Neuronal stem cell (in vitro differentiated cells): ENCODE data around the gene TMEM198.
A peak's percentile ranks its signal among the peaks of the same experiment; 100 is the strongest.

Experiments
- DNase-seq: peaks from one replicate; pipeline ENCODE4 v3.0.0-alpha.2; 2013; ENCODE audit warnings: low spot score
- H2AFZ ChIP-seq: one replicate; pipeline ENCODE4 v1.6.1; 2013; ENCODE audit warnings: mild to moderate bottlenecking, low read length, inconsistent platforms
- H2AK5ac ChIP-seq: 2 replicates; pipeline ENCODE4 v1.6.1; 2013; ENCODE audit warnings: low read depth, mild to moderate bottlenecking, inconsistent platforms, low read length, moderate library complexity, mixed read lengths
- H2BK120ac ChIP-seq: 2 replicates; pipeline ENCODE4 v1.6.1; 2013; ENCODE audit warnings: low read depth, mild to moderate bottlenecking, inconsistent platforms, low read length, moderate library complexity, mixed read lengths
- H2BK12ac ChIP-seq: one replicate; pipeline ENCODE4 v1.6.1; 2013; ENCODE audit warnings: low read length, inconsistent platforms
- H2BK15ac ChIP-seq: 2 replicates; pipeline ENCODE4 v1.6.1; 2013; ENCODE audit warnings: mild to moderate bottlenecking, low read length, inconsistent platforms, mixed read lengths
- H2BK5ac ChIP-seq: one replicate; pipeline ENCODE4 v1.6.1; 2013; ENCODE audit warnings: inconsistent platforms, mild to moderate bottlenecking, low read length, moderate library complexity
- H3K14ac ChIP-seq: one replicate; pipeline ENCODE4 v1.6.1; 2013; ENCODE audit warnings: low read length, inconsistent platforms
- H3K18ac ChIP-seq: 2 replicates; pipeline ENCODE4 v1.6.1; 2013; ENCODE audit warnings: low read length, inconsistent platforms
- H3K23ac ChIP-seq: 2 replicates; pipeline ENCODE4 v1.6.1; 2013; ENCODE audit warnings: low read depth, mild to moderate bottlenecking, mixed read lengths, low read length, inconsistent platforms; ENCODE audit not compliant: poor library complexity
- H3K27ac ChIP-seq: replicated peaks from 3 replicates; pipeline ENCODE4 v1.5.1; 2013; ENCODE audit warnings: low read length, inconsistent platforms
- H3K27me3 ChIP-seq, 3 experiments: 2 replicates each; pipeline ENCODE4 v1.6.1; 2013; ENCODE audit warnings: low read length in 3 of 3, mild to moderate bottlenecking in 2 of 3, inconsistent platforms in 1 of 3, low read depth in 1 of 3, mixed read lengths in 1 of 3, moderate library complexity in 1 of 3; ENCODE audit not compliant: control insufficient read depth in 3 of 3, insufficient read depth in 3 of 3
- H3K36me3 ChIP-seq, 2 donors: replicated peaks in 1 of 2; 2 replicates each; pipeline ENCODE4 v1.6.1; 2013; ENCODE audit warnings: low read length in 2 of 2; ENCODE audit not compliant: control insufficient read depth in 2 of 2, insufficient read depth in 2 of 2
- H3K4ac ChIP-seq: 2 replicates; pipeline ENCODE4 v1.6.1; 2013; ENCODE audit warnings: inconsistent platforms, mild to moderate bottlenecking, low read length, moderate library complexity
- H3K4me1 ChIP-seq, 2 donors: 1 replicate in 1 of 2; 2 replicates in 1 of 2; pipeline ENCODE4 v1.6.1; 2013; ENCODE audit warnings: low read length in 2 of 2, low read depth in 1 of 2; ENCODE audit not compliant: control insufficient read depth in 2 of 2, insufficient read depth in 1 of 2
- H3K4me2 ChIP-seq: one replicate; pipeline ENCODE4 v1.6.1; 2013; ENCODE audit warnings: mild to moderate bottlenecking, low read length, inconsistent platforms; ENCODE audit not compliant: insufficient read depth, poor library complexity, severe bottlenecking
- H3K4me3 ChIP-seq, 2 donors: 2 replicates each; pipeline ENCODE4 v1.5.1; 2013; ENCODE audit warnings: low read length in 2 of 2, mild to moderate bottlenecking in 2 of 2, inconsistent platforms in 1 of 2, moderate library complexity in 1 of 2
- H3K79me1 ChIP-seq: one replicate; pipeline ENCODE4 v1.6.1; 2013; ENCODE audit warnings: low read depth, mild to moderate bottlenecking, inconsistent platforms, low read length, moderate library complexity
- H3K9ac ChIP-seq: one replicate; pipeline ENCODE4 v1.6.1; 2013; ENCODE audit warnings: mild to moderate bottlenecking, low read depth, low read length, inconsistent platforms; ENCODE audit not compliant: poor library complexity
- H3K9me3 ChIP-seq, 2 donors: replicated peaks in 1 of 2; 2 replicates each; pipeline versions ENCODE3 to v1.6.1; 2013; ENCODE audit warnings: low read length in 2 of 2, mild to moderate bottlenecking in 2 of 2, inconsistent platforms in 1 of 2, low read depth in 1 of 2, mixed read lengths in 1 of 2, moderate library complexity in 1 of 2; ENCODE audit not compliant: control insufficient read depth in 2 of 2, insufficient read depth in 1 of 2
- H4K8ac ChIP-seq: one replicate; pipeline ENCODE4 v1.6.1; 2013; ENCODE audit warnings: low read depth, mild to moderate bottlenecking, inconsistent platforms, low read length, moderate library complexity
- H4K91ac ChIP-seq: one replicate; pipeline ENCODE4 v1.6.1; 2013; ENCODE audit warnings: low read length, low read depth, mild to moderate bottlenecking, inconsistent platforms; ENCODE audit not compliant: poor library complexity
- WGBS, 2 donors: extraction: QIAGEN DNeasy Blood & Tissue Kit; methylation state at CpG; one replicate each; pipeline ENCODE4 v1.1.7; 2013; ENCODE audit warnings: missing lambda C conversion rate in 2 of 2, mixed read lengths in 1 of 2; ENCODE audit not compliant: insufficient read length in 2 of 2, insufficient replicate concordance in 1 of 2; ENCODE audit errors: extremely low coverage in 2 of 2; 5-methylcytosine and 5-hydroxymethylcytosine counted together

Gene TMEM198

GRCh38 chr2:219557320-219557719, 13.5 kb downstream of the TMEM198 start:
- Histone ChIP-seq H3K18ac (no peak overlapping the region), H3K4ac (no peak overlapping the region), H3K14ac (peak overlapping the region; percentile 3), H3K4me1 (peaks cover 5 to 12% of the 10 kb centered on the region in 2 donors), H3K27ac (no peak overlapping the region), H2AK5ac (no peak overlapping the region), H3K36me3 (peaks cover 14 to 69% of the 10 kb centered on the region in 2 donors), H3K4me2 (no peak overlapping the region), H3K27me3 (peaks cover 0 to 11% (median 0%) of the 10 kb centered on the region in 3 experiments), H2BK5ac (no peak overlapping the region), H3K79me1 (peaks cover 14% of the 10 kb centered on the region), H4K8ac (peak overlapping the region; percentile 17), H2BK12ac (no peak overlapping the region), H3K4me3 (no peak overlapping the region), H2BK15ac (no peak overlapping the region), H2AFZ (no peak overlapping the region), H3K23ac (peak overlapping the region; percentile 20), H2BK120ac (no peak overlapping the region), H3K9me3 (peaks cover 0 to 5% of the 10 kb centered on the region in 2 donors), H4K91ac (no peak overlapping the region), H3K9ac (no peak overlapping the region)
- DNase-seq: no peak
- no CpG with 5 or more reads among the region's 21 CpGs for WGBS, 2 donors

DNA sequence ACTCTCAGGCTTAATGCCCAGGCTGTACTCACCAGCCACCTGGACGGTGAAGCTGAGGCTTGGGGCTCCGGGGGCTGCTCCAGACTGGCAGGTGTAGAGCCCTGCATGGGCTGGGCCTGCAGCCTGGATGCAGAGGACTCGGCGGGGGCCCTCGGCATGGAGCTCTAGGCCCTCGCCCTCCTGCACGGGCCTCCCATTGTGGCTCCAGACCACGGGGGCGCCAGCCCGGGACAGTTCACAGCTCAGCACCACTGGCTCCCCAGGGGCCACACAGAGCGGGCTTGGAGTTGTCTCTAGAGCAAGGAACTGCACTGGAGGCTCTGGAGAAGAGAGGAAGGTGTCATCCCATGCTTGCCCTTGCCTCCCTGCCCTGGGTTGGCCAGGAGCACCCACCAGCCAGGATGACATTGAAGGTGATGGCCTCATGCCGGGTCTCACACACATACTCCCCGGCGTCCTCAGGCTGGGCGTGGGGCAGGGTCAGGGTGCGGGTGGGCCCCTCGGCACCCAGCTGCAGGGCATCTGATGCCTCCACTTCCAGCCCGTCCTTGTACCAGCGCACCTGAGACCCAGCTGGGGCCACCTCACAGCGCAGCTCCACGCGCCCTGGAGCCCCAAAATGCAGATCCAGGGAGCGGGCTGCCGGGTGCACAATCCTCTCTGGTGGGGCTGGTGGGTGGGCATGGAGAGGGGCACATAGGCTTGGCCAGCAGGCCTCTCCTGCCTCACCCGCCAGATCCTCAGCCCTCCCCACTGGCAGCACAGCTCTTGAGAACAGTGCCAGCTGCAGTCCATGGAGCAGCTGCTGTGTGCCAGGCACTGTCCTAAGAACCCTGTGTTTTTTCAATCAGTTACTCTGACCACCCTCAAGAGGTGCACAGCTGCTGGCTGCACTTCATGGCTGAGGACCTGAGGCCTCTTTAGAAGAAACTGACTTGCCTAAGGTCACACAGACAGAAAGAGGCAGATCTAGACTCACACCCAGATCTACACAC, 14.3 kb downstream of the TMEM198 start:
- peak overlapping the region; percentile 75 for H3K23ac ChIP-seq
- no peak overlapping the region for H3K27ac ChIP-seq
- H3K36me3 ChIP-seq: peaks cover 20 to 76% of the 10 kb centered on the region in 2 donors
- H4K91ac ChIP-seq: no peak overlapping the region
- H3K4me2 ChIP-seq: no peak overlapping the region
- WGBS, 2 donors: no CpG with 5 or more reads among the region's 25 CpGs
- no peak overlapping the region for H3K9ac ChIP-seq
- no peak overlapping the region for H4K8ac ChIP-seq
- H3K14ac ChIP-seq: no peak overlapping the region
- no peak overlapping the region for H3K4ac ChIP-seq
- no peak overlapping the region for H3K4me3 ChIP-seq
- no peak overlapping the region for H2AK5ac ChIP-seq
- no peak overlapping the region for H2BK12ac ChIP-seq
- H2BK15ac ChIP-seq: no peak overlapping the region
- H2BK5ac ChIP-seq: peak overlapping the region; percentile 22
- H3K18ac ChIP-seq: no peak overlapping the region
- DNase-seq: no peak
- peaks cover 0 to 8% (median 0%) of the 10 kb centered on the region in 3 experiments for H3K27me3 ChIP-seq
- H2AFZ ChIP-seq: no peak overlapping the region
- H3K4me1 ChIP-seq: peaks cover under 1 to 11% of the 10 kb centered on the region in 2 donors
- H3K79me1 ChIP-seq: peaks cover 10% of the 10 kb centered on the region
- no peak overlapping the region for H2BK120ac ChIP-seq
- H3K9me3 ChIP-seq: peaks cover 0 to 5% of the 10 kb centered on the region in 2 donors

- Histone ChIP-seq H3K4me2 (no peak overlapping the region), H4K8ac (no peak overlapping the region), H3K27me3 (no peaks in the 10 kb centered on the region), H3K9ac (no peak overlapping the region), H2BK12ac (no peak overlapping the region), H4K91ac (peak overlapping the region; percentile 59), H3K79me1 (peaks cover 6% of the 10 kb centered on the region), H3K27ac (no peak overlapping the region), H3K36me3 (peaks cover 19 to 84% of the 10 kb centered on the region in 2 donors), H2AK5ac (no peak overlapping the region), H3K9me3 (peaks cover 0 to 2% of the 10 kb centered on the region in 2 donors), H3K18ac (no peak overlapping the region), H2AFZ (no peak overlapping the region), H3K14ac (no peak overlapping the region), H3K23ac (peak overlapping the region; percentile 89), H2BK5ac (no peak overlapping the region), H3K4ac (no peak overlapping the region), H2BK120ac (peak overlapping the region; percentile 55), H3K4me3 (peak overlapping the region in 1 of 2 donors; percentile 6), H2BK15ac (no peak overlapping the region), H3K4me1 (peaks cover 0 to 10% of the 10 kb centered on the region in 2 donors)
- no peak for DNase-seq
- no CpG with 5 or more reads among the region's 20 CpGs for WGBS, 2 donors
These were observed 15.5 kb downstream of the TMEM198 start for GRCh38 chr2:219559156-219559915.
